HPDE6-E6E7 (cell line): ENCODE results near the gene STXBP6.

Source experiments
- DNase-seq: peaks from one replicate; pipeline ENCODE4 v3.0.0; 2011; ENCODE audit warnings: missing footprints; ENCODE audit errors: extremely low spot score

Gene STXBP6

DNA sequence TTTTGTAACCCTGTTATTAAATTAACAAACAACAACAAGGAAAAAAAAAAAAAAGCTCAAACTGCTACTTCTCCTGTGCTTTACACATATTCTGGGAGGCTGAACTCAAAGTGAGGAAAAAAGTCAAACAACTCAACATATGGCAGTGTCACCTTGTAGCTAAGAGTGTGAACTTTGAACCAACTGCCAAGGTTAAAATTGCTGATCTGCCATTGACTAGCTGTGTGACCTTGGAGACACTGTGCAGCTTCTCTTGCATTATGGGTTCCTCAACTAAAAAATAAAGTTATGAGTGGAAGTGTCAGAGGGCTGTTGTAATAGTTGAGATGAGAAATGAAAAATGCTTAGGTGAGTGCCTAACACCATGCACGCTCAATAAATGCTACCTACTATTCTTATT is 34.2 kb downstream of the STXBP6 start:
- DNase-seq: no peak

GRCh38 chr14:25014440-25014839 is 35.5 kb downstream of the STXBP6 start:
- DNase-seq: no peak

GRCh38 chr14:25011095-25011494 is 38.9 kb downstream of the STXBP6 start:
- no peak for DNase-seq

- DNase-seq: no peak
Measured at GRCh38 chr14:25010471-25010870, 39.5 kb downstream of the STXBP6 start.

DNA sequence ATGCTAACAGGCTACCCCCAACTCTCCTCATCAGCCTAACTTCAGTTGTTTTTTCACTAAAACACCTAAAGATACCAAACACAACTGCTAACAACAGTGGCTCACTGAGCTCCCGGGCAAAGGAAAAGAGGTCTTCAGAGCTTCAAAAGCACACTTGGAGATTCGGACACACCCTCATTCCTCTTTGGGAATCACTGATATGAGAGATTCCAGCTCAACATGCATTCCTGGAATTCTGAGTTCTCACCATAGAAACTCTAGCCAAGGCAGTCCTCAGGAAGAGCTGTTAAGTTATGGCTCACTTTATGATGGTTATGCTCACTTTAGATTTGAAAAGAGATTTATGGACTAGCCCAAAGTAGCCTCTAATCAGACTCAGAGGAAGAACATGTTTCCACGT is 40.1 kb downstream of the STXBP6 start:
- no peak for DNase-seq

DNA sequence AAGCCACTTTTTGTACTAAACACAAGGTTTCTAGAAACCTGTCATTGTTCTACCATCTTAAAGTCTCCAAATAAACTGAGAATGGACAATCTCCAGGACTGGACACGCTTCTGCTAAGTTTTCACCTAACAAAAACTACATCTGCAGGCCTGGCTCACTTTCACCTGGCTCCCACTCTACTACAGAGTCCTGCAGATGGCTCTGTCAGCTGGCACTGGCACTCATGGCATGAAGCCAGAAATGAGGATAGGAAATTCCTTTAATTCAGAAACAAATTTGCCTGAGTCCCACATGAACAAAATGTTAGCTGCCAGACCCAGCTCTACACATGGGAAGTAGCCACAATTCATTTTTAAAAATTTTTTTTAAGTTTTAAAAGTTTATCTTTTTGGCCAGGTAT is 42.1 kb downstream of the STXBP6 start:
- DNase-seq: no peak

DNA sequence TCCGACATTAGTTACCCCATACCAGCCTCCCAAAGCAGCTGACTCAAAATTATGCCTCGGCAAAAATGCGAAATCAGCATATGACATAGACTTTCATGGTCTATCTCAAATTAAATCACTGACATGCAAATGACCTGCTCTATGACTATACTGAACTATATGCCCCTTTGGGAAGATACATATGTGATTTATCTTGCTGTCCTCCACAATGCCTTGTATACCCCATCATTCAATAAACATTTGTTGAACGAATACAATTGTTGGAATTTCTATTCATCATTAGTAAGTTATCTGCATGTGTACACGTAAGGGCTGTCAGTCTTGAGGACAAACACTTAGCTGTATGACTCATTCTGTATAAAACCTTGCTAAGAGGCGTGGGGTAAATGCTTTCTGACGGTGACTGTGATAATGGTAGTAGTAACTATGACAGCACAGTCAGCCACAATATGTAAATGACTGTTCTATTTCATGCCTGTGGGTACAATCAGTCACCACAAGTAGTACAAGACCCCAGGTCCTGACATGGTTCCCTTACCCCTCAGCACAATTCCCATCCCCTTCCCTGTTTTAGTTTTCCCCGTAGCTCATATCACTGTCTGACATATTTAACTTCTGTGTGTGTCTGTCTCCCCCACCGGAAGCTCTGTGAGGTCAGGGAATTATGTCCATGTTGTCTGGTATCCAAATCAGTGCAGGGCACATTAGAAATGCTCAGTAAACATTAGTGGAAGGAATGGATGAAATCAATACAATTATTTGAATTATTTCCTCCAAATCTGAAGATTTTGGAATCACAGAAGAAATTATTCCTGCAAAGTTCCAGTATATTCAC is 42.8 kb downstream of the STXBP6 start:
- DNase-seq: peak; percentile 50

- no peak for DNase-seq
Measured at GRCh38 chr14:25006031-25006430, 43.9 kb downstream of the STXBP6 start.

DNA sequence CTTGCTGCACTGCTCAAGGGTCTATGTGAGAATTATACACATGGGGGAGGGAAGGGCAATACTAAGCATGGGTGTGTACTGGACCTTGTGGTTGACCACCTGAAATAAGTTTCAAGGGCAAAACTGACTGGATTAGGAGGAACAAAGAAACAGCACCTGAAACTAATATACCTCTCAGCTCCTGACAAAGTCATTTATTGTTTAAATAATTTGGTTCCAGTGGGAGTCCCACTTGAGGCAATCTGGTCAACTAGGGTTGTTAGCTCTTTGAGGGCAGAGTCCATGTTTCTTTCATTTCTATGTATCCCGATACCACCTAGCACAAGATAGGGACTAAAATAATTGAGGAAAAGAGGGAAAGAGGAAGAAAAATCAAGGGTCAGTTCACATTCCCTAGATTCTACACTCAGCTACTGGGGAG is 45.5 kb downstream of the STXBP6 start:
- DNase-seq: no peak

DNA sequence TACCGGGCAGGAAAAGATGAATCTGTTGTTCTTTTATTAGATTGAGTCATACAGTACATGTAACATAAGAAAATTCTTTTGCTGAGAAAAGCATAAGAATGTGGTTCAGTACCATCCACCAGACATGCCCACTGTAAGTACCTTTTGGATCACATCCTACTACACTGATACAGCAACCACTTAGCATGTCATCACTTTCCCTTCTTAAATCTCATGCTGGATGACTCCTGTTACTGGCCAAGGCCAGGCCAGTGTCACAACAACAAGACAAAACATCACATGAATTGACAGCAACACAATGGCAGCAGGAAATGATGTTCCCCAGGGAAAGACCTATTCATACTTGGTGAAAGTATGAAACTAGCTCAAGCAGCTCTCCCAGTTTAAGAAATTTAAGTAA is 46.4 kb downstream of the STXBP6 start:
- no peak for DNase-seq

DNA sequence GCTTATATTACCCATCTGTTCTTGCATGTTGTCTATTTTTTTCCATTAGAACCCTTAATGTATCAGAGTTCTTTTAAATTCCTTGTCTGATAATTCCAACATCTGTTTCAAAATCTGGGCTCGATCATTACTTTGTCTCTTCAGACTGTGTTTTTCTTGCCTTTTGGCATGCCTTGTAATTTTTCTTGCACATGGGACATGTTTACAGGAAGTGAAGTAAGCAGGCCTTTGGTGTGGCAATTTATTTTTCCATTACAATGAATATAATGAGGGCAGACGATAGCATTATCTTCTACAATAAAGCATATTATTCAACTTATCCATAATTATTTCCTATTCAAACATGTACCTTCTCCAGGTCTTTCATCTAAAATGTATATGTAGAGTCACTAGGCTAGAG is 48.3 kb downstream of the STXBP6 start:
- DNase-seq: no peak

DNA sequence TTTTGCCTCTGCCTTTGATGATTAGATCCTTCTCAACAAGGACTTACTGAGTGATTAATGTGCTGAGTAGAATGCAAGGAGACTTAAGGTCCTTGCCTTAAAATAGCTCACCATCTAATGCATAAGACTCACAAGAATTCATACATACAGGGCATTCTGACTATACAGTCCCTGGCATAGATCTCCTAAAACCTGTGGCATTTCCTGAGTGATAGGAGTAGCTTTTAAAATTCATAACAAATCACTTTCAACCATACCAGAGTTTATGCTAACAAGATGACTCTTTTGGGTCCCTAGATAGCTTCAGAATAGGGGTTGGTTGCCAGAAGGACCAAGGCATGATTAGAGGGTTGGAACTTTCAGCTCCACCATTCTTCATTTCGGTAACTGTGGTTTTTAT is 48.8 kb downstream of the STXBP6 start:
- no peak for DNase-seq

DNA sequence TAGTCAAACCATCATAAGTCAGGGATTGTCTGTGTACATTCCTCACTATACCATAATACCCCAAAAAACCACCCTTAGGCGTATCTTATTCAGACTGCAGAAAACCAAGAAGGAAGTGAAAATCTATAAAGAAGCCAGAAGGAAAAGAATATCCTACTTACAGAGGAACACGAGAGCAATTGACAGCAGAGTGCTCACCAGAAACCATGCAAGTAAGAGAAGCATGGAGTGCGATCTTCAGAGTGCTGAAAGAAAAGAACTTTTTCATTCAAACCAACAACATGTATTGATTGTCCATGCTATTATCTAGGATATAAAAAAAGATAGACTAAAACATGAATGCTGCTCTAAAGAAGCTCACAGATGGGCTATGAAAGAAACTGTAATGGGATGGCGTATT is 50.8 kb downstream of the STXBP6 start:
- DNase-seq: no peak

DNA sequence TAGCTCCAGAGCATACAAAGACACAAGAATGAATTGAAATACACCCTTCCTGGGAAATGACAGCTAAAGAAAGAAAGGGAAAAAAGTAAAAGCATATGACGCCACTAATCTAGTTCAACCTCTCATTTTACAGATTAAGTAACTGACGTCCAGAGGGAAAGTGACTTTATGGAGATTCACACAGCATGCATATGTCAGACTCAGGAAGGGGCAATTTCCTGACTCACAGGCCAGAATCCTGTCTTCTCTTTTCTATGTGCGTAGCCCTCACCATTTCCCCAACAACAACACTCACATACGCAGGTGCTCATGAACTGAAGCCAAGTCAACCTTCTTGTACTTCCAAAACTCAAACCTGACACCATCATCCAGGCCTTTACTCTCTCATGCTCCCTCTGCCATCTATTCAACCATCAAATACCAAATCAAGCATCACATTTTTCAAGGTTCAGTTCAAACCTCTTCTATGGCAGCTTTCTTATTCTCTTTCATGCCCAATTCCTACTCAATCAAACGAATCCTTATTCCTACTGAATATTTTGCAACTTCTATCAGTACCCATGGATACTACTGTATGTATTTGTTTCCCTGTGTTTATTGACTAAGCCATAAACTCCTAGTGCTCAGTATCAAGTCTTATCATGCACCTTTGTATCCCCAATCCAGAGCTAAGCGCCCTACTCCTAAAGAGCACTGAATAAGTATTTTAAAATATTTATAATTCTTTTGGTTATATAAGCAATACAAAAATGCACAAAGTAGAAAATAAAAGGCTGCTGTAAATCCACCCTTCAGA is 52.8 kb downstream of the STXBP6 start:
- DNase-seq: no peak

- no peak for DNase-seq
Measured at GRCh38 chr14:24995016-24995415, 54.9 kb downstream of the STXBP6 start.

GRCh38 chr14:24993631-24994030 is 56.3 kb downstream of the STXBP6 start:
- DNase-seq: no peak

GRCh38 chr14:24992624-24993360 is 57.2 kb downstream of the STXBP6 start:
- no peak for DNase-seq

- no peak for DNase-seq
Measured at GRCh38 chr14:24991821-24992220, 58.1 kb downstream of the STXBP6 start.

- no peak for DNase-seq
Measured at GRCh38 chr14:24991288-24991687, 58.7 kb downstream of the STXBP6 start.

DNA sequence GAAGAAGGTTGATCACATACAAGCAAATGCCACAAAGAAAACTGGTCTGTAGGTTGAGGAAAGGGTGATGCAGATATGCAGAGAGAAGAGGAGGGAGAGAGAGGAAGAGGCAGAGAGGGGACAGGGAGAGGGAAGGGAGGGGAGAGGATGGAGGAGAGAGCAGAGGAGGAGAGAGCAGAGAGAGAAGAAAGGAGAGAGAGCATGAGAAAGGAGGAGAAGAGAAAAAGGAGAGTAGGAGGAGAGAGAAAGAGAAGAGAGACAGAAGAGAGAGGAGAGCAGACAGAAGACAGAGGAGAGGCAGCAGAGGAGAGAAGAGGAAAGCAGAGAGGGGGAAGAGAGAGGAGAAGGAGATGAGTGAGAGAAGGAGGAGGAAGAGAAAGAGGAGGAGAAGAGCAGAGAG is 59.2 kb downstream of the STXBP6 start:
- DNase-seq: no peak

DNA sequence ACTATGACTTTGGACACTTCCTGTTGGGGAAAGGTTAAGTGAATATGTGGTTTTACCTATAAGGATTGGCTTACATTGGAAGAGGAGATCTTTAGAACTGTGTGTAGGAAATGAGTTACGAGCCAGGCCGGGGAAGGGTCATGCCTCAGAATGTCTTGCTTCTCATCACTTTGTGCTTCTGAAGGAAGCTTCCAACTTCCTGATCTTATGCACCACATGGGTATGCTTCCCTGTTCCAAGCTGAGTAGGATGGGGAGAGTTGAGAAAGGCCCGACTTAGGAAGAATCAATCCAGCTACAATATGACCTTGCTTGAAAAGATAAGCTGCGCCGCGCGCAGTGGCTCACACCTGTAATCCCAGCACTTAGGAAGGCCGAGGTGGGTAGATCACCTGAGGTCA is 59.9 kb downstream of the STXBP6 start:
- DNase-seq: no peak

DNA sequence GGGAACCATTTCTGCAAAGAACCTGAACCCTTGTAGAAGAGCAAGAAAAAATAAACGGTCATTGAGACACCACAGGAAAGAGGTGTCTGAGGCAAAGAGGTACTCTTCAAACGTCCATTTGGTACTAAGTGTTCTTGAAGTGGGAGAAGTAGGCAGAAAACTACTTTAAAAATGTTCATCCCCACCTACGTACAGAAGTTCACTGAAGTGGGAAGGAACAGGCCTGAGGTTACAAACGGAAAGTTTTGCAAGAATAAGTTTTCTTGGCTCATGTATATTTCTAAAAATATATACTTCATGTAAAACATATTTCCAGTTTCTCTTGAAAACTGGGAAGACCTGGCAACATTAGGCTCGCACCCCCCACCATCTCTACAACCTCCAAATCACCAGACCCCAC is 61.2 kb downstream of the STXBP6 start:
- no peak for DNase-seq
